IMR-90 (cell line): ENCODE measurements around the gene HSD17B7. TPM values are rescaled to one million over a fixed set of nuclear protein-coding genes. Genes with fewer than 3 reads are reported as not detected.
"Not testable (repeated sequence)": the region's sequence is repeated elsewhere in the genome, so short reads cannot be mapped to it uniquely, and the experiment has no call there.

Experiments
- ATAC-seq: fragments of 200-7000 bp; cut with Tn5 transposase; 2 replicates; pipeline ENCODE4 v1.9.1; 2020; ENCODE audit warnings: low read depth, mild to moderate bottlenecking, moderate library complexity
- BruUV-seq: library from RNA; stranded (reverse); fragments of 400-500 nt; replicated peaks from 2 replicates; lab custom pipeline; 2021; lab: Mats Ljungman, UMichigan
- CTCF ChIA-PET: fragments of 300-600 bp; formaldehyde crosslinking; extraction: SDS; loops from one replicate; lab custom pipeline; 2021; ENCODE audit warnings: antibody characterized with exemption; lab: Yijun Ruan, JAX
- POLR2A ChIA-PET: fragments of 300-600 bp; sonication (Branson Sonifier 250); formaldehyde crosslinking; loops from one replicate; lab custom pipeline; 2022; ENCODE audit warnings: antibody characterized with exemption; ENCODE audit not compliant: unreplicated experiment; lab: Charles Lee
- DNase-seq: peaks from one replicate; pipeline ENCODE4 v3.0.0; 2013
- H2AFZ ChIP-seq: replicated peaks from 2 replicates; pipeline ENCODE3; 2013; ENCODE audit warnings: low read length, mild to moderate bottlenecking; ENCODE audit not compliant: poor library complexity
- H2AK5ac ChIP-seq: 2 replicates; pipeline ENCODE4 v1.6.1; 2013; ENCODE audit warnings: low read depth, low read length, inconsistent platforms
- H2AK9ac ChIP-seq: replicated peaks from 2 replicates; pipeline ENCODE3; 2013; ENCODE audit warnings: mild to moderate bottlenecking, low read depth, low read length, moderate library complexity; ENCODE audit not compliant: poor library complexity
- H2BK120ac ChIP-seq: 2 replicates; pipeline ENCODE4 v1.6.1; 2013; ENCODE audit warnings: low read depth, low read length, inconsistent platforms
- H2BK15ac ChIP-seq: 3 replicates; pipeline ENCODE4 v1.6.1; 2013; ENCODE audit warnings: low read depth, low read length, inconsistent platforms
- H2BK20ac ChIP-seq: 2 replicates; pipeline ENCODE4 v1.6.1; 2013; ENCODE audit warnings: low read depth, mild to moderate bottlenecking, inconsistent platforms, low read length, moderate library complexity
- H2BK5ac ChIP-seq: 2 replicates; pipeline ENCODE4 v1.6.1; 2013; ENCODE audit warnings: mild to moderate bottlenecking, low read depth, low read length, inconsistent platforms; ENCODE audit not compliant: poor library complexity, severe bottlenecking
- H3K14ac ChIP-seq: replicated peaks from 2 replicates; pipeline ENCODE4 v1.6.1; 2013; ENCODE audit warnings: low read depth, low read length, inconsistent platforms
- H3K18ac ChIP-seq: 2 replicates; pipeline ENCODE4 v1.6.1; 2013; ENCODE audit warnings: low read depth, low read length, control low read depth
- H3K23ac ChIP-seq: 2 replicates; pipeline ENCODE4 v1.6.1; 2013; ENCODE audit warnings: low read depth, low read length, inconsistent platforms
- H3K27ac ChIP-seq: 2 replicates; pipeline ENCODE4 v1.5.1; 2013; ENCODE audit warnings: mild to moderate bottlenecking, control low read depth, low read length; ENCODE audit not compliant: insufficient read depth
- H3K27me3 ChIP-seq: 2 replicates; pipeline ENCODE4 v1.6.1; 2013; ENCODE audit warnings: low read length; ENCODE audit not compliant: control insufficient read depth, insufficient read depth
- H3K36me3 ChIP-seq: 2 replicates; pipeline ENCODE4 v1.6.1; 2013; ENCODE audit warnings: low read length, mixed read lengths; ENCODE audit not compliant: control insufficient read depth, insufficient read depth
- H3K4ac ChIP-seq: 2 replicates; pipeline ENCODE4 v1.6.1; 2013; ENCODE audit warnings: low read depth, low read length, inconsistent platforms
- H3K4me1 ChIP-seq: 2 replicates; pipeline ENCODE4 v1.6.1; 2013; ENCODE audit warnings: low read length, mixed read lengths; ENCODE audit not compliant: control insufficient read depth, insufficient read depth
- H3K4me2 ChIP-seq: 2 replicates; pipeline ENCODE4 v1.6.1; 2013; ENCODE audit warnings: low read depth, mild to moderate bottlenecking, control low read depth, low read length, moderate library complexity
- H3K4me3 ChIP-seq: 2 replicates; pipeline ENCODE4 v1.5.1; 2013; ENCODE audit warnings: low read depth, mild to moderate bottlenecking, control low read depth, low read length, moderate library complexity; ENCODE audit not compliant: insufficient read depth
- H3K56ac ChIP-seq: 2 replicates; pipeline ENCODE4 v1.6.1; 2013; ENCODE audit warnings: low read length, inconsistent platforms; ENCODE audit not compliant: insufficient read depth; ENCODE audit errors: extremely low read depth
- H3K79me1 ChIP-seq, 2 experiments: 2 replicates each; pipeline ENCODE4 v1.6.1; 2013; ENCODE audit warnings: low read length in 2 of 2, inconsistent platforms in 1 of 2, low read depth in 1 of 2
- H3K9ac ChIP-seq: 2 replicates; pipeline ENCODE4 v1.6.1; 2013; ENCODE audit warnings: low read depth, low read length, control low read depth
- H3K9me1 ChIP-seq: 2 replicates; pipeline ENCODE4 v1.6.1; 2013; ENCODE audit warnings: low read length, inconsistent platforms; ENCODE audit not compliant: insufficient read depth
- H3K9me3 ChIP-seq: 2 replicates; pipeline ENCODE4 v1.6.1; 2013; ENCODE audit warnings: low read length; ENCODE audit not compliant: control insufficient read depth, insufficient read depth
- H4K20me1 ChIP-seq: 2 replicates; pipeline ENCODE4 v1.6.1; 2013; ENCODE audit warnings: low read length, inconsistent platforms; ENCODE audit not compliant: insufficient read depth
- H4K5ac ChIP-seq: 2 replicates; pipeline ENCODE4 v1.6.1; 2013; ENCODE audit warnings: mild to moderate bottlenecking, low read depth, low read length, control low read depth
- H4K8ac ChIP-seq, 2 experiments: 2 replicates each; pipeline ENCODE4 v1.6.1; 2013; ENCODE audit warnings: low read depth in 2 of 2, low read length in 2 of 2, control low read depth in 1 of 2, inconsistent platforms in 1 of 2
- H4K91ac ChIP-seq: 2 replicates; pipeline ENCODE4 v1.6.1; 2013; ENCODE audit warnings: low read depth, low read length, inconsistent platforms; ENCODE audit not compliant: insufficient read depth
- WGBS, 2 experiments: methylation state at CpG; one replicate each; pipeline versions ENCODE4 v1.1.5 to v1.1.7; 2013; ENCODE audit warnings: missing lambda C conversion rate in 2 of 2; ENCODE audit not compliant: insufficient read length in 1 of 2; ENCODE audit errors: extremely low coverage in 2 of 2; 5-methylcytosine and 5-hydroxymethylcytosine counted together
- dilution Hi-C: fragments of 300-500 bp; cut with HindIII; formaldehyde crosslinking; loops from one replicate; pipeline ENCODE4 v1.14.3; 2018; ENCODE audit warnings: low sequenced_read_pairs; ENCODE audit not compliant: unreplicated experiment
- in situ Hi-C: fragments of 300-500 bp; cut with MboI; formaldehyde crosslinking; loops from 3 replicates; pipeline ENCODE4 v1.14.3; 2019; ENCODE audit warnings: low sequenced_read_pairs, inconsistent platforms, mixed read lengths
- intact Hi-C: fragments of 100-400 bp; cut with micrococcal nuclease; formaldehyde crosslinking; loops from 2 replicates; pipeline ENCODE4 v1.10.0; 2022
- polyA plus RNA-seq, 3 experiments: library from polyadenylated mRNA; depleted of rRNA; stranded (reverse); fragments of >200 nt; gene quantifications; 2 replicates each; pipeline ENCODE4 v1.2.3, GENCODE V29; 2012; ENCODE audit warnings: low replicate concordance in 1 of 3
- total RNA-seq: library from RNA; depleted of rRNA; stranded (reverse); fragments of >200 nt; gene quantifications from 2 replicates; pipeline ENCODE4 v1.2.3, GENCODE V29; 2012

The HSD17B7 gene
- total and polyA plus RNA-seq, 2 of the 4 experiments (the other 2 are of a cell fraction), result 10.6 to 17.7 TPM

GRCh38 chr1:162784926-162785325 is 5.6 kb upstream of the HSD17B7 start:
- dilution Hi-C loops, H2AK5ac ChIP-seq, H2AK9ac ChIP-seq, H3K9me1 ChIP-seq, BruUV-seq, H3K4me2 ChIP-seq, H3K4me3 ChIP-seq, H3K18ac ChIP-seq, H3K79me1 ChIP-seq, in situ Hi-C loops, H4K20me1 ChIP-seq, H2BK5ac ChIP-seq, DNase-seq, H3K4ac ChIP-seq, H3K27ac ChIP-seq, H2BK20ac ChIP-seq, H3K23ac ChIP-seq, H3K14ac ChIP-seq, H2BK120ac ChIP-seq, H3K4me1 ChIP-seq, H2AFZ ChIP-seq, POLR2A ChIA-PET, H2BK15ac ChIP-seq, H4K8ac ChIP-seq, CTCF ChIA-PET, intact Hi-C loops, H4K5ac ChIP-seq, H3K9me3 ChIP-seq, H3K9ac ChIP-seq, ATAC-seq, H4K91ac ChIP-seq, H3K27me3 ChIP-seq, H3K56ac ChIP-seq: not testable (repeated sequence)
- no CpG with 5 or more reads among the region's 1 CpG for WGBS, 2 experiments
- H3K36me3 ChIP-seq, result peaks cover 14% of the 10 kb centered on the region

GRCh38 chr1:162788783-162789182 is 1.7 kb upstream of the HSD17B7 start:
- H3K14ac ChIP-seq, H3K27ac ChIP-seq, H2BK5ac ChIP-seq, H3K4me3 ChIP-seq, BruUV-seq, H3K9ac ChIP-seq, H4K5ac ChIP-seq, H4K91ac ChIP-seq, H2BK15ac ChIP-seq, H3K36me3 ChIP-seq, H2AFZ ChIP-seq, H2AK5ac ChIP-seq, H3K4me2 ChIP-seq, CTCF ChIA-PET, H3K23ac ChIP-seq, H3K18ac ChIP-seq, H3K9me3 ChIP-seq, ATAC-seq, DNase-seq, dilution Hi-C loops, H3K9me1 ChIP-seq, H3K56ac ChIP-seq, H3K27me3 ChIP-seq, H3K4me1 ChIP-seq, H2BK120ac ChIP-seq, H3K4ac ChIP-seq, intact Hi-C loops, H4K20me1 ChIP-seq, in situ Hi-C loops, H4K8ac ChIP-seq, POLR2A ChIA-PET, H2BK20ac ChIP-seq, H2AK9ac ChIP-seq, H3K79me1 ChIP-seq: not testable (repeated sequence)
- WGBS, 2 experiments, result no CpG with 5 or more reads among the region's 1 CpG
